Measurements from ENCODE around the gene SLITRK4.

SLITRK4 gene

GRCh38 chrX:143635915-143636314 is at the start of gene SLITRK4:
SLITRK4 (minus strand) TSS chrX:143636101; CDS start chrX:143631108, 4,993 bp downstream.
- TF ChIP-seq CTCF (IDR thresholded peaks at IDR 0.05; ENCODE audit: low read depth, low read length): no peak
- no peak for DNase-seq (ENCODE audit: extremely low read depth, low read depth)

- TF ChIP-seq CTCF (IDR thresholded peaks at IDR 0.05; ENCODE audit: low read depth, low read length): no peak
- no peak for DNase-seq (ENCODE audit: extremely low read depth, low read depth)
Measured at GRCh38 chrX:143683486-143683885, 47.6 kb upstream of the SLITRK4 start.

DNA sequence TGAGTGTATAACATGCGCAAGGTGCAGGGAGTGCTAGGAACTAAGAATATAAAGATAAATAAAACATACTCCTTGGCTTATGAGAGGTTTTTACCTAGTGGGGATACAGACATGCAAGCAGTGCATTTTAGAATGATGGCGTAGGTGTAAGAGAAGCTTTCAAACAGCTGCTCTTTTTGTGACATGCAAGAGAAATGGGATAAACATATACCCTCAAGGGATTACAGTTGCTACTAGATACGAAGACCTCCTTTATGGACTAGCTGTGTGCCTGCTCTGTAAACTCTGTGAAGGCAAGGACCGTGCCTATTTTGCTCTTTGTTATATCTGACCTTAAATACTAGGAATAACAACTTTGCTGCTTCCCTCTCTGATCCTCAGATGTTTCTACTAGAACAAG is 39.0 kb upstream of the SLITRK4 start:
- TF ChIP-seq CTCF (IDR thresholded peaks at IDR 0.05; ENCODE audit: low read depth, low read length): no peak
- no peak for DNase-seq (ENCODE audit: extremely low read depth, low read depth)

DNA sequence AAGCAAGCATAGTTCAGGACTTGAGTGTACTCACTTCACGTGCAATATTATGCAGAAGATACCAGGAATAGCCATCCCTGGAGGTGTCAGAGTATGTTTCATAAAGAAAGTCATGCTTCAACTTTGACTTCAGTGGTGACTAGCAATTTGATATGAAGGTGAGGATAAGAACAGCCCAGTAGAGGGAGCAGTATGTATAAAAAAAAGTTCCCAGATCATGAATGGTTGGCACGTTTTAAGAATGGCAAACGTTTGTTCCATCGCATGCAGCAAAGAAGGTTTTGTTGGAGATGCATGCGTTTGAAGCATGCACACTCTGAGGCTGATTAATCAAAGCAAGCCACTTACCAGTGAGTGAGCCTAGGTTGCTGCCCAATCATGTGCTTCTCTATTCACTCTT is 33.5 kb upstream of the SLITRK4 start:
- no peak for DNase-seq (ENCODE audit: extremely low read depth, low read depth)
- no peak; the same call in 1 of the 2 replicates for TF ChIP-seq CTCF (IDR thresholded peaks at IDR 0.05; ENCODE audit: low read depth, low read length)

DNA sequence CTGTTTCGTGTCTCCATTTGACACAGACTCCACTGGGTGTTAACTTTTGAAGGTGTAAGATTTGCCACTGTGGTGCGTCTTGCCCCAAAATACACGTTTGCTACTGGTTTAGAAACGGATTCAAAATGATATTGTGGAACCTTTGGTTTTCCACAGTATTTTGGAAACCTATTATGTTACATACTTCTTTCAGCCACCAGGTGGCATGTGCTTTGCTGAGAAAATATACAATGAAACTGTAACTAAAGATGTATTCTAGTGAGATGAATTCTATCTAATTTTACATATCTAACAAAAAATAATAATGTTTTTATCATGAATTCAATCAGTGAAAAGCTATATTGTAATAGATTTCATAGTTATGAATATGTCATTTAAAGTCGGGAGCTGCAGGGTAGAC is 28.4 kb upstream of the SLITRK4 start:
- TF ChIP-seq CTCF (IDR thresholded peaks at IDR 0.05; ENCODE audit: low read depth, low read length): peak; percentile 58
- no peak for DNase-seq (ENCODE audit: extremely low read depth, low read depth)

DNA sequence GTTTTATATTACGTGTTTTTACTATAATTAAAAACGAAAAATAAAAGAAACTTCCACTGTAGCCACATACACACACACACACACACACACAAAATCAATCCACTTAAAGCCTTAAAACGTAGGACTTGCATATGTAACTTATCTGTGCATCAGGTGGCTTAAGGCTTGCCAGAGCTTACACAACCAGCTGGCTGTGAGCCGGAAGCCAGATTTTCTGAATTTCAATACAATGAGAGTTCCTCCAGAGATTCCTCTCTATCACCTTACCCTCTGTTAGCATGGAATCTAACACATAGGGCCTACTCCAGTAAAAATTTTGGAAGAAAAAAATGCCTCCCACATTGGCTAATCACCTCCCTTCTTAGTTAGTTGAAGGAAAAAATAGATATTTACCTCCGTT is 27.9 kb upstream of the SLITRK4 start:
- DNase-seq (ENCODE audit: extremely low read depth, low read depth): no peak
- no peak for TF ChIP-seq CTCF (IDR thresholded peaks at IDR 0.05; ENCODE audit: low read depth, low read length)

DNA sequence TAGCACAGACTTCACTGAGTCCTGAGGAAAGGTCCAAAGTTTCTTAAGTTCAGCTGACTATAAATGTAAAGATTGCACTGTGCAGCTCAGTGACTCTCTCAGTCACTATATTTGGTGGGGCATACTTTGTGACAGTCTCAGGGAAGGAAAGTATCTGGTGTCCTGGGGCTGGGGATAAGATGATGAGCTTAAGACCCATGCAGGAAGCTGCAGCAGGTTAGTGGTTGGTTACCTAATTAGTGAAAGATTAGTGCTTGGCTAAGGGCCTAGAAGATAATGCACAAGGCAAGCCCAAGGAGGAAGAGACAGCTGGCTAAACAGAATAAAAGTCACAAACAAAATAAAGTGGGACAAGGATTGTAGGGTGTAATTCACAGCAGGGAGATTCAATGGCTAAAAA is 25.4 kb upstream of the SLITRK4 start:
- no peak for DNase-seq (ENCODE audit: extremely low read depth, low read depth)
- no peak for TF ChIP-seq CTCF (IDR thresholded peaks at IDR 0.05; ENCODE audit: low read depth, low read length)
